ENCODE data around the gene ELP2. TPM values are rescaled to one million over a fixed set of nuclear protein-coding genes. Genes with fewer than 3 reads are reported as not detected.

ELP2 gene
- total RNA-seq, 2 experiments from 2014 or later, result 200 to 206 TPM

DNA sequence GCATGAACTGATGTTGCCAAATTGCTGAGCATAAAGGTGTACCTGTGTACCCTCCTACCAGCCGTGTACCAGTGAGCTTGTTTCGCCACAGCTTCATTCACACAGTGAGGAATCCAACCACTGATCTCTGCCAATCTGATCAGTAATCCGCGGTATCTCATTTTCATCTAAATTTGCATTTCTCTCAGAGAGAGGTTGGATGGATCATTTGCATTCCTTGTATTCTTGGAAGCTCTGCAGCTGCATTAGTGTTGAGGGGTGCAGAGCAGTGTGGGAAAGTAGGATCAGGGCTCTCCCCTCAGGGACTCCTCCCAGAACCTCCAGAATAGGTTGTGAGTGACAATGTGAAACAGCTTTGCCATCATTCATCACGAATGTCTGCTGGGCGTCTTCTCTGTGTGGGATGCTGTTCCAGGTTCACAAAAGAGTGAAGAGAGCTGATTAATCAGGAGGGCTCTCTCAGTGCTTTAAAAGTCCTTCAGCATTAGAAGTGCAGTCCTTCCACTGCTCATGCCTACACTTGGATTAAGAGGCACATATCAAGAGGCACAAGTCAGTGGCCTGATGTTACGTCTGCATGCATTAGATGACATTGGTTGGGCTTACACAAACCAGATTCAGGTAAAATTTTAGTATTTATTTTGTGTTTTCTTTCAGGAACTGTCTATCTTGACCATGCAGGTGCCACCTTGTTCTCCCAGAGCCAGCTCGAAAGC, 65.1 kb downstream of the ELP2 start:
- intact Hi-C loops (cut with DNase I, micrococcal nuclease), result no loop called here
- Histone ChIP-seq H3K4me3 (ENCODE audit: low read length) (no peak overlapping the region), H3K36me3 (ENCODE audit: insufficient read depth, low read length) (no peaks in the 10 kb centered on the region), H3K9me3 (ENCODE audit: control insufficient read depth in 1 of 2, insufficient read depth in 1 of 2, low read length in 2 of 2) (no peaks in the 10 kb centered on the region), H3K27ac (ENCODE audit: low read depth in 1 of 2, low read length in 2 of 2) (no peak overlapping the region), H3K4me1 (ENCODE audit: insufficient read depth, low read length) (no peaks in the 10 kb centered on the region), H3K27me3 (ENCODE audit: control insufficient read depth in 1 of 2, insufficient read depth in 2 of 2, low read length in 2 of 2) (peaks cover under 1 to 3% of the 10 kb centered on the region in 2 experiments)
- Mint-ChIP-seq H3K27me3 (peaks cover 10% of the 10 kb centered on the region), H3K9me3 (no peaks in the 10 kb centered on the region), H3K4me1 (ENCODE audit: low read depth) (no peaks in the 10 kb centered on the region), H3K4me3 (no peak overlapping the region), H3K27ac (no peak overlapping the region), H3K36me3 (ENCODE audit: low read depth) (no peaks in the 10 kb centered on the region)
- CTCF ChIA-PET, result no interaction called here
- TF ChIP-seq, protein P1, sequence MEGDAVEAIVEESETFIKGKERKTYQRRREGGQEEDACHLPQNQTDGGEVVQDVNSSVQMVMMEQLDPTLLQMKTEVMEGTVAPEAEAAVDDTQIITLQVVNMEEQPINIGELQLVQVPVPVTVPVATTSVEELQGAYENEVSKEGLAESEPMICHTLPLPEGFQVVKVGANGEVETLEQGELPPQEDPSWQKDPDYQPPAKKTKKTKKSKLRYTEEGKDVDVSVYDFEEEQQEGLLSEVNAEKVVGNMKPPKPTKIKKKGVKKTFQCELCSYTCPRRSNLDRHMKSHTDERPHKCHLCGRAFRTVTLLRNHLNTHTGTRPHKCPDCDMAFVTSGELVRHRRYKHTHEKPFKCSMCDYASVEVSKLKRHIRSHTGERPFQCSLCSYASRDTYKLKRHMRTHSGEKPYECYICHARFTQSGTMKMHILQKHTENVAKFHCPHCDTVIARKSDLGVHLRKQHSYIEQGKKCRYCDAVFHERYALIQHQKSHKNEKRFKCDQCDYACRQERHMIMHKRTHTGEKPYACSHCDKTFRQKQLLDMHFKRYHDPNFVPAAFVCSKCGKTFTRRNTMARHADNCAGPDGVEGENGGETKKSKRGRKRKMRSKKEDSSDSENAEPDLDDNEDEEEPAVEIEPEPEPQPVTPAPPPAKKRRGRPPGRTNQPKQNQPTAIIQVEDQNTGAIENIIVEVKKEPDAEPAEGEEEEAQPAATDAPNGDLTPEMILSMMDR (IDR thresholded peaks at IDR 0.05), result no peak
- POLR2A ChIA-PET, result no interaction called here
- ATAC-seq (ENCODE audit: poor library complexity) (no peak), DNase-seq (no peak)

DNA sequence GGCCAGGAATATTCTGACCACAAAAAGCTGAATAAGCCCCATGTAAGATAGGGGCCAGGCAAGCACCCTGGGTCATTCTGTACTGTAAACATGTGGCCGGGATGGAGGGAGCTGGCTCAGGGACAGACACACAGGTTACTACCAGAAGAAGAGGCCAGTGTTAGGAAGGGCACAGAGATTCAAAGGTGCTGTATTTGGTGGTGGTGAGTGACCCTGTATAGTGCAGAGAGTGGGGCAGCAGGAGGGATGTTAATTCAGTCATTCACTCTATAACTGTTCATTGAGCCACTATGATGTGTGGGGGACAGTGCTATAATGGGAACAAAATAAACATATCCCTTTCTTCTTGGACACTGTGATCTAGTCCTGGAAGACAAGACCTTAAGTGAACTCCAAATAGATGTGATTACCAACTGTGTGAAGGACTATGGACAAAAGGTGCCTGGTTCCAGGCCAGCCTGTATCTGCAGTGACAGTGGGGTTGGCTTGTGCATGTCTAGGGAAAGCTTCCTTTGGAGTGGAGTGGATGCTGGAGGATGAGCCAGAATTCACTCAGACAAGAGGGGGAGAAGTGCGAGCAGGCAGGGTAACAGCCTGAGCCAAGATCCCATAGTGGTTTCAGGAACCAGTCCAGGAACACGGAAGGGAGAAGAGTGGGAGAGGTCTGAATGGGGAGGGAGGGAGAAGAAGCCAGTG, 65.9 kb downstream of the ELP2 start:
- intact Hi-C loops (cut with DNase I, micrococcal nuclease), result no loop called here
- Histone ChIP-seq H3K36me3 (ENCODE audit: insufficient read depth, low read length) (no peaks in the 10 kb centered on the region), H3K4me1 (ENCODE audit: insufficient read depth, low read length) (no peaks in the 10 kb centered on the region), H3K9me3 (ENCODE audit: control insufficient read depth in 1 of 2, insufficient read depth in 1 of 2, low read length in 2 of 2) (no peaks in the 10 kb centered on the region), H3K27me3 (ENCODE audit: control insufficient read depth in 1 of 2, insufficient read depth in 2 of 2, low read length in 2 of 2) (peaks cover 0 to 3% of the 10 kb centered on the region in 2 experiments), H3K27ac (ENCODE audit: low read depth in 1 of 2, low read length in 2 of 2) (no peak overlapping the region), H3K4me3 (ENCODE audit: low read length) (no peak overlapping the region)
- ChIA-PET POLR2A (no interaction called here), CTCF (no interaction called here)
- H3K9me3 Mint-ChIP-seq, result no peaks in the 10 kb centered on the region
- no peak overlapping the region for H3K27ac Mint-ChIP-seq
- H3K4me1 Mint-ChIP-seq (ENCODE audit: low read depth), result no peaks in the 10 kb centered on the region
- peaks cover 10% of the 10 kb centered on the region for H3K27me3 Mint-ChIP-seq
- no peak for DNase-seq
- ATAC-seq (ENCODE audit: poor library complexity), result no peak
- no peak overlapping the region for H3K4me3 Mint-ChIP-seq
- no peaks in the 10 kb centered on the region for H3K36me3 Mint-ChIP-seq (ENCODE audit: low read depth)
- TF ChIP-seq, protein P1 (IDR thresholded peaks at IDR 0.05), result no peak

DNA sequence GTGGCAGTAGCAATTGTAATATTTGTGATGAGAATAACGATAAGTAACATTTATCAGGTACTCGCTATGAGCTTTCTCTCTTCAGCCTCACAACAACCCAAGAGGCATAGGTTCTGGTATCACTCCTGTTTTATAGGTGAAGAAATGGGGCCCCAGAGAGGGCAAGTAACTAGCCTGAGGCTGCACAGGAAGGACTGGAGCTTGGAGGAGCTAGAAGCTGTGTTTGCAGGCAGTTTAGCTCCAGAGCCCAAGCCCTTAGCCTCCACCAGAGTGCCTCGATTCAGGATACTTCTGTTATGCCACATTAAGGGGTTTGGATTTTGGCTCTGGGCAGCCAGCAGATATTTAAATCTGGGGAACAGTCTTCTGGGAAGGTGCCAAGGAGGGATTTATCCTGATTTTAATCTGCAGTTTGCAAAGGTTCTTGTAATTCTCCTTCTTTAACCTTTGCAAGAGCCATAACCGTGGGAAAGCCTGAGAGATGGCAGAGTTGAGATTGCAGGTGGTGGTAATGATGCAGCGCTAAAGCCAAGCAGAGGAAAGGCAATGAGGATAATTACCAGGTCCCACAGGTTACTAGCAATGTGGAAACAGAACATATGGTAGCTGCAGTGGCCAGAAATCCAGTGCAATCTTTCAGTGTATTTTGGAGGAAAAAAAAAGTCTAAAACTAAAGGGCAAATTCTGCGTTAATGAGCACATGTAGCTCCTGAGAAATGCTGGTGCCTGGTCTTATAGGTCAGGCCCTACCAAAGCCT, 66.7 kb downstream of the ELP2 start:
- Mint-ChIP-seq H3K27me3 (peaks cover 5% of the 10 kb centered on the region), H3K27ac (no peak overlapping the region), H3K4me3 (no peak overlapping the region), H3K36me3 (ENCODE audit: low read depth) (no peaks in the 10 kb centered on the region), H3K4me1 (ENCODE audit: low read depth) (no peaks in the 10 kb centered on the region), H3K9me3 (no peaks in the 10 kb centered on the region)
- Histone ChIP-seq H3K27ac (ENCODE audit: low read depth in 1 of 2, low read length in 2 of 2) (no peak overlapping the region), H3K27me3 (ENCODE audit: control insufficient read depth in 1 of 2, insufficient read depth in 2 of 2, low read length in 2 of 2) (peaks cover 0 to 3% of the 10 kb centered on the region in 2 experiments), H3K4me3 (ENCODE audit: low read length) (no peak overlapping the region), H3K36me3 (ENCODE audit: insufficient read depth, low read length) (no peaks in the 10 kb centered on the region), H3K9me3 (ENCODE audit: control insufficient read depth in 1 of 2, insufficient read depth in 1 of 2, low read length in 2 of 2) (no peaks in the 10 kb centered on the region), H3K4me1 (ENCODE audit: insufficient read depth, low read length) (no peaks in the 10 kb centered on the region)
- intact Hi-C loops (cut with DNase I, micrococcal nuclease), result no loop called here
- ATAC-seq (ENCODE audit: poor library complexity) (no peak), DNase-seq (no peak)
- ChIA-PET POLR2A (no interaction called here), CTCF (no interaction called here)
- TF ChIP-seq, protein P1 (IDR thresholded peaks at IDR 0.05), result no peak

Measured in CD4-positive, alpha-beta T cell (primary cell).